Naive B cell (primary cell): Measurements from ENCODE around the gene UBA5. TPM values are rescaled to one million over a fixed set of nuclear protein-coding genes. Genes with fewer than 3 reads are reported as not detected.

Experiments
- polyA plus RNA-seq, 6 donors: library from polyadenylated mRNA; unstranded; fragments of 300-500 nt; fragmentation: Illumina TruSeq; gene quantifications; one replicate each; pipeline ENCODE4 v1.2.3, GENCODE V29; 2021; ENCODE audit warnings: low read depth in 6 of 6

The UBA5 gene
- polyA plus RNA-seq, 6 donors from 2014 or later, result 29.6 to 46.1 (median 31.8) TPM

Other genes starting within 250 kb of the UBA5 start
- gene DNAJC13, start 242.8 kb upstream of the UBA5 start, polyA plus RNA-seq, result 10 to 100 TPM in 5 of 6 donors, 1 to 10 TPM in 1; 7.0 to 16.3 (median 12.5) TPM
- not detected for gene ACKR4, start 63.1 kb upstream of the UBA5 start, polyA plus RNA-seq
- 1 to 10 TPM; 4.0 to 9.3 (median 6.0) TPM for gene ACAD11, start 520 bp upstream of the UBA5 start, polyA plus RNA-seq
- gene NPHP3, start 62.1 kb downstream of the UBA5 start, polyA plus RNA-seq, result 1 to 10 TPM; 1.9 to 8.3 (median 4.9) TPM